Thyroid gland (tissue), 4 donors: ENCODE results near the gene BMS1. TPM values are rescaled to one million over a fixed set of nuclear protein-coding genes. Genes with fewer than 3 reads are reported as not detected.

Source experiments
- DNase-seq, 2 donors: peaks; one replicate each; pipeline ENCODE4 v3.0.0-alpha.2; 2019
- H3K27ac ChIP-seq, 3 donors: fragments of 200-600 bp; sonication (generic); 1 replicate in 2 of 3; 2 replicates in 1 of 3; pipeline ENCODE4 v1.5.1; 2016 to 2019; ENCODE audit warnings: mild to moderate bottlenecking in 1 of 3, moderate library complexity in 1 of 3
- H3K27me3 ChIP-seq: fragments of 200-600 bp; sonication (generic); one replicate; pipeline ENCODE4 v1.5.1; 2019
- H3K36me3 ChIP-seq, 2 donors: fragments of 200-600 bp; sonication (generic); one replicate each; pipeline ENCODE4 v1.5.1; 2016 to 2019
- H3K4me1 ChIP-seq, 2 donors: fragments of 200-600 bp; sonication (generic); one replicate each; pipeline ENCODE4 v1.5.1; 2017 to 2019
- H3K4me3 ChIP-seq, 3 donors: fragments of 200-600 bp; sonication (generic); replicated peaks in 1 of 3; 1 replicate in 2 of 3; 2 replicates in 1 of 3; pipeline ENCODE4 v1.5.1; 2016; ENCODE audit warnings: mild to moderate bottlenecking in 1 of 3
- H3K9me3 ChIP-seq: fragments of 200-600 bp; sonication (generic); one replicate; pipeline ENCODE4 v1.5.1; 2017
- CTCF ChIP-seq, 6 experiments: fragments of 200-600 bp in 3 of 6; fragments of 450-650 bp in 3 of 6; sonication (generic) in 3 of 6; IDR thresholded peaks; one replicate each; pipeline ENCODE4 v1.5.1; 2016 to 2019; ENCODE audit warnings: antibody characterized with exemption in 6 of 6, mild to moderate bottlenecking in 2 of 6, inconsistent platforms in 1 of 6, moderate library complexity in 1 of 6
- POLR2A ChIP-seq, 2 donors: fragments of 450-650 bp; IDR thresholded peaks; one replicate each; pipeline ENCODE4 v1.6.1; 2017; ENCODE audit warnings: antibody characterized with exemption in 2 of 2, mild to moderate bottlenecking in 2 of 2, moderate library complexity in 1 of 2
- WGBS, 2 donors: methylation state at CpG; one replicate each; pipeline ENCODE4 v1.1.5; 2017; 5-methylcytosine and 5-hydroxymethylcytosine counted together
- intact Hi-C: fragments of 100-400 bp; cut with DNase I; formaldehyde crosslinking; loops from one replicate; pipeline ENCODE4 v1.15.1; 2023
- small RNA-seq: library from RNA; depleted of rRNA; stranded (forward); fragments of <200 nt; gene quantifications from one replicate; pipeline ENCODE3, GENCODE V24; 2016
- total RNA-seq, 4 donors: library from RNA; depleted of rRNA; stranded (reverse); fragments of >200 nt; gene quantifications; one replicate each; pipeline ENCODE4 v1.2.3, GENCODE V29; 2016

BMS1 gene
- total RNA-seq, 4 donors from 2014 or later = 12.6 to 19.1 (median 15.8) TPM

GRCh38 chr10:42879380-42880254, 97.0 kb downstream of the BMS1 start:
- TF ChIP-seq CTCF (IDR thresholded peaks at IDR 0.05) (no peak), POLR2A (IDR thresholded peaks at IDR 0.05) (no peak)
- no peaks in the 10 kb centered on the region for H3K4me1 ChIP-seq
- no peaks in the 10 kb centered on the region for H3K27me3 ChIP-seq
- no peak overlapping the region for H3K27ac ChIP-seq
- no peak overlapping the region for H3K4me3 ChIP-seq
- no peaks in the 10 kb centered on the region for H3K9me3 ChIP-seq
- WGBS, 2 donors = 69 to 73% methylated on average over 29 to 30 of the region's 30 CpGs
- no peak for DNase-seq
- intact Hi-C loops = no loop called here
- H3K36me3 ChIP-seq = no peaks in the 10 kb centered on the region

- no peaks in the 10 kb centered on the region for H3K27me3 ChIP-seq
These were observed 97.6 kb downstream of the BMS1 start for GRCh38 chr10:42880255-42880620.

GRCh38 chr10:42882597-42882996, 100.0 kb downstream of the BMS1 start:
- no peak for TF ChIP-seq POLR2A (IDR thresholded peaks at IDR 0.05)
- no peak for TF ChIP-seq CTCF (IDR thresholded peaks at IDR 0.05)
- Histone ChIP-seq H3K27ac (no peak overlapping the region), H3K4me3 (no peak overlapping the region), H3K36me3 (no peaks in the 10 kb centered on the region), H3K27me3 (no peaks in the 10 kb centered on the region), H3K4me1 (no peaks in the 10 kb centered on the region), H3K9me3 (no peaks in the 10 kb centered on the region)
- WGBS, 2 donors = 89% methylated on average over 3 of the region's 3 CpGs
- intact Hi-C loops = no loop called here
- no peak for DNase-seq

More at GRCh38 chr10:42880255-42880620, 97.6 kb downstream of the BMS1 start:
- WGBS, 2 donors = 89 to 91% methylated on average over 16 of the region's 16 CpGs
- intact Hi-C loops = no loop called here
- no peak for DNase-seq
- H3K4me1 ChIP-seq = no peaks in the 10 kb centered on the region
- H3K36me3 ChIP-seq = no peaks in the 10 kb centered on the region
- H3K4me3 ChIP-seq = no peak overlapping the region
- H3K9me3 ChIP-seq = no peaks in the 10 kb centered on the region
- H3K27ac ChIP-seq = no peak overlapping the region
- TF ChIP-seq CTCF (IDR thresholded peaks at IDR 0.05) (no peak), POLR2A (IDR thresholded peaks at IDR 0.05) (no peak)

Small RNA genes within 50 kb of the gene (small RNA-seq; reads per million reads assigned to genes)
- not detected for gene RNU6-885P

Other genes starting within 250 kb of the BMS1 start
- 10 to 100 TPM; 37.8 to 47.6 (median 43.3) TPM for gene ZNF33B, start 144.2 kb upstream of the BMS1 start, total RNA-seq